PC-9 (cell line): ENCODE measurements around the gene ADPRM. TPM values are rescaled to one million over a fixed set of nuclear protein-coding genes. Genes with fewer than 3 reads are reported as not detected.

ENCODE experiments used
- BruUV-seq: library from RNA; stranded (reverse); fragments of 400-500 nt; replicated peaks from 2 replicates; lab custom pipeline; 2021; lab: Mats Ljungman, UMichigan
- CTCF ChIA-PET: fragments of 300-600 bp; sonication (Branson Sonifier 250); formaldehyde crosslinking; loops from one replicate; lab custom pipeline; 2022; ENCODE audit warnings: antibody characterized with exemption; lab: Charles Lee
- POLR2A ChIA-PET: fragments of 300-600 bp; sonication (Branson Sonifier 250); formaldehyde crosslinking; loops from one replicate; lab custom pipeline; 2022; ENCODE audit warnings: antibody characterized with exemption; ENCODE audit not compliant: unreplicated experiment; lab: Charles Lee
- DNase-seq, 2 experiments: peaks; one replicate each; pipeline versions ENCODE4 v3.0.0 to v3.0.0-alpha.2; 2015 to 2022; ENCODE audit warnings: mixed read lengths in 1 of 2
- H2AFZ ChIP-seq: fragments of 200-600 bp; sonication (generic); 2 replicates; pipeline ENCODE4 v1.8.1; 2017; ENCODE audit warnings: antibody characterized with exemption
- H3F3A ChIP-seq: fragments of 200-600 bp; sonication (generic); 2 replicates; pipeline ENCODE4 v1.8.1; 2017; ENCODE audit warnings: antibody characterized with exemption, mild to moderate bottlenecking, low read depth; ENCODE audit not compliant: insufficient read depth
- H3K27ac ChIP-seq: fragments of 200-600 bp; sonication (generic); 2 replicates; pipeline ENCODE4 v1.6.1; 2016; ENCODE audit warnings: mixed run types
- H3K27me3 ChIP-seq: fragments of 200-600 bp; sonication (generic); 2 replicates; pipeline ENCODE4 v1.6.1; 2016; ENCODE audit warnings: low read depth, mixed run types; ENCODE audit not compliant: insufficient read depth
- H3K36me3 ChIP-seq: fragments of 200-600 bp; sonication (generic); 2 replicates; pipeline ENCODE4 v1.6.1; 2016; ENCODE audit warnings: low read depth, mixed run types
- H3K4me1 ChIP-seq: fragments of 200-600 bp; sonication (generic); replicated peaks from 2 replicates; pipeline ENCODE4 v1.6.1; 2016; ENCODE audit warnings: mixed run types; ENCODE audit not compliant: insufficient read depth
- H3K4me2 ChIP-seq: fragments of 200-600 bp; sonication (generic); 2 replicates; pipeline ENCODE4 v1.6.1; 2017; ENCODE audit warnings: mixed run types
- H3K4me3 ChIP-seq: fragments of 200-600 bp; sonication (generic); 2 replicates; pipeline ENCODE4 v1.6.1; 2016; ENCODE audit warnings: mixed run types
- H3K79me2 ChIP-seq: fragments of 200-600 bp; sonication (generic); 2 replicates; pipeline ENCODE4 v1.6.1; 2017; ENCODE audit warnings: low read depth, mixed run types
- H3K9me2 ChIP-seq: fragments of 200-600 bp; sonication (generic); 2 replicates; pipeline ENCODE4 v1.8.1; 2017; ENCODE audit warnings: mild to moderate bottlenecking; ENCODE audit not compliant: insufficient read depth
- H3K9me3 ChIP-seq: fragments of 200-600 bp; sonication (generic); 2 replicates; pipeline ENCODE4 v1.8.1; 2016; ENCODE audit warnings: low read depth; ENCODE audit not compliant: insufficient read depth
- H4K20me1 ChIP-seq: fragments of 200-600 bp; sonication (generic); 2 replicates; pipeline ENCODE4 v1.8.1; 2017; ENCODE audit not compliant: insufficient read depth
- CTCF ChIP-seq: fragments of 200-600 bp; sonication (generic); conservative IDR thresholded peaks from 2 replicates; pipeline ENCODE4 v1.6.1; 2017; ENCODE audit warnings: mixed run types, antibody characterized with exemption, mild to moderate bottlenecking, moderate library complexity
- EZH2 ChIP-seq: fragments of 200-600 bp; sonication (generic); IDR thresholded peaks from 2 replicates; pipeline ENCODE4 v1.8.0; 2017; ENCODE audit warnings: antibody characterized with exemption, low read depth
- intact Hi-C: fragments of 100-400 bp; cut with micrococcal nuclease; formaldehyde crosslinking; loops from one replicate; pipeline ENCODE4 v1.10.0; 2022; ENCODE audit not compliant: unreplicated experiment
- total RNA-seq: library from RNA; stranded (reverse); gene quantifications from 2 replicates; pipeline ENCODE4 v1.2.3, GENCODE V29; 2021

The ADPRM gene
- total RNA-seq, 1 experiment from 2014 or later = 6.4 TPM

- no peaks in the 10 kb centered on the region for H3F3A ChIP-seq
- H3K4me2 ChIP-seq = no peak overlapping the region
- no peak overlapping the region for H3K27ac ChIP-seq
- no peaks in the 10 kb centered on the region for H4K20me1 ChIP-seq
- H2AFZ ChIP-seq = no peak overlapping the region
- H3K36me3 ChIP-seq = no peaks in the 10 kb centered on the region
- no peaks in the 10 kb centered on the region for H3K79me2 ChIP-seq
- TF ChIP-seq EZH2 (no peak), CTCF (no peak)
- ChIA-PET CTCF (no interaction called here), POLR2A (no interaction called here)
- H3K4me3 ChIP-seq = no peak overlapping the region
- H3K27me3 ChIP-seq = no peaks in the 10 kb centered on the region
- no peaks in the 10 kb centered on the region for H3K9me2 ChIP-seq
- DNase-seq = no peak
- no TSS peak for BruUV-seq
- intact Hi-C loops = no loop called here
- H3K9me3 ChIP-seq = no peaks in the 10 kb centered on the region
- no peaks in the 10 kb centered on the region for H3K4me1 ChIP-seq
These were observed 22.7 kb upstream of the ADPRM start for GRCh38 chr17:10674704-10675103.

- DNase-seq = no peak
- intact Hi-C loops = no loop called here
- Histone ChIP-seq H3K4me3 (no peak overlapping the region), H3F3A (no peaks in the 10 kb centered on the region), H3K36me3 (no peaks in the 10 kb centered on the region), H2AFZ (no peak overlapping the region), H3K4me2 (no peak overlapping the region), H3K9me2 (no peaks in the 10 kb centered on the region), H3K4me1 (no peaks in the 10 kb centered on the region), H4K20me1 (no peaks in the 10 kb centered on the region), H3K9me3 (no peaks in the 10 kb centered on the region), H3K27me3 (no peaks in the 10 kb centered on the region), H3K79me2 (no peaks in the 10 kb centered on the region), H3K27ac (no peak overlapping the region)
- no TSS peak for BruUV-seq
- CTCF ChIA-PET = no interaction called here
- POLR2A ChIA-PET = no interaction called here
- no peak for TF ChIP-seq CTCF
- no peak for TF ChIP-seq EZH2
These were observed 15.4 kb upstream of the ADPRM start for GRCh38 chr17:10681866-10682446.

DNA sequence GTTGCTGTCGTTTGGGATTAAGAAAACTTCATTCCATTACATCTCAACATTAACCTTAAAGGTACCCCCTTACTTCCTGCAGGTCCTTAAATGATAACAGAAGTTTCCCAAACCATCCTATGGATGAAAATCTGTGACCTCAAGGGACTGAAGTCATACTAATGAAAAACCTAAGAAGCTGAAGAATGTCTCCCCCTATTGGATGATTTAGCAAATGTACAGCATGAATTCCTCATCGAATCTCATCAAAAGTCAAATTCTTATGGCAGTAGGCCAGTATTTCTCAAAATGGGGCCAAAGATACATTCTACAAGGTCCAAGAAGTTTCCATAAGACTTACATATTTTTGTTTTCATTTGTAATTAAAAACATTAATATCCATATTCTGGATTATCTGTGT, 13.5 kb upstream of the ADPRM start:
- ChIA-PET CTCF (interaction anchor here (0.7 kb wide), 1 partner anchor 31 kb away, joined by 4 read pairs; no protein-coding TSS in a partner anchor), POLR2A (no interaction called here)
- DNase-seq = no peak
- Histone ChIP-seq H2AFZ (no peak overlapping the region), H3K9me3 (no peaks in the 10 kb centered on the region), H3K4me1 (no peaks in the 10 kb centered on the region), H3K9me2 (no peaks in the 10 kb centered on the region), H4K20me1 (no peaks in the 10 kb centered on the region), H3K36me3 (no peaks in the 10 kb centered on the region), H3K79me2 (no peaks in the 10 kb centered on the region), H3K27me3 (no peaks in the 10 kb centered on the region), H3F3A (no peaks in the 10 kb centered on the region), H3K4me3 (no peak overlapping the region), H3K4me2 (no peak overlapping the region), H3K27ac (no peak overlapping the region)
- no TSS peak for BruUV-seq
- TF ChIP-seq EZH2 (no peak), CTCF (peak; percentile 53; the same call in 1 of the 2 replicates)
- intact Hi-C loops = no loop called here
